GM12892 (cell line): ENCODE measurements around the gene CAMTA1.

ENCODE experiments used
- DNase-seq: peaks from one replicate; pipeline ENCODE4 v3.0.0; 2011; ENCODE audit not compliant: insufficient read length
- FAIRE-seq: peaks from 2 replicates; lab custom pipeline; 2011; peaks lifted over from hg19 to GRCh38; lab: Jason Lieb, UNC
- POLR2A ChIP-seq: IDR thresholded peaks from 2 replicates; pipeline ENCODE4 v1.6.1; 2011; ENCODE audit warnings: low read depth, low read length, control low read depth
- POLR2AphosphoS5 ChIP-seq: IDR thresholded peaks from 2 replicates; pipeline ENCODE4 v1.6.1; 2011; ENCODE audit warnings: low read depth, low read length, control low read depth
- TAF1 ChIP-seq: IDR thresholded peaks from 2 replicates; pipeline ENCODE4 v1.6.1; 2011; ENCODE audit warnings: low read depth, mild to moderate bottlenecking, control low read depth, low read length, borderline replicate concordance

Gene CAMTA1

GRCh38 chr1:7438921-7439655, 653.8 kb downstream of the CAMTA1 start:
- FAIRE-seq (no peak), DNase-seq (no peak)
- TF ChIP-seq TAF1, result no peak
- TF ChIP-seq POLR2A, result no peak
- TF ChIP-seq POLR2AphosphoS5, result no peak

GRCh38 chr1:7440154-7440553, 654.9 kb downstream of the CAMTA1 start:
- FAIRE-seq, result no peak
- DNase-seq, result no peak
- TF ChIP-seq POLR2AphosphoS5 (no peak), TAF1 (no peak), POLR2A (no peak)

DNA sequence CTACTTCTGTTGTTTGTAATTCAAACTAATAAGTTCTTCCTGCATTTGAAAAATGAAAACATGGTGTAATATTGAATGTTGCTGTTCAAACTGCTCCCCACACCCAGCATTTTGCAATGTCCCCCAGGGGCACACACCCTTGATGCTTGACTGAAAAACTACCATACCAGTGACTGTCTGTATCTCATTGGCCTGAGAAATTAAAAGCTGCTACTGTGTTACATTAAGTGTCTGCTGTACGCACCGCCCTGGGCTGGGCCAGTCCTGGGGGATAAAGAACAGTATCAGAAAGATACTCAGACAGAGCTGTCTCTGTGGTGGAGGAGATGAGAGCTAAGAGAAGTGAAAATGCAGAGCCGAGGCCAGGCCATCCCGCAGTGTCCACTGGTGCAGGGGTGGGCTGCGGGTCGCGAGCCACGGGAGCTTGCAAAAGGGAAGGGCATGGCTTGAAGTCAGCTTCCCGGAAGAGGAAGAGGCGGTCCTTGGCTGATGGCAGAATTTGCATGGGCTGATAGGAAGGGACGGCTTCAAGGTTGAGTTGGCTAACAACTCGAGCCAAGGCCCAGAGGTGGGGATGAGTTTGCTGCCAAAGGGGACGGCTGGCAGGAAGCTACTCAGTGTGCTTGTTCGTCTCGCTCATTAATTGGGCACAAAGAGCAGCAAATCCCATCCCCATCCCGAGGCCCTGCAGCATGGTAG, 656.0 kb downstream of the CAMTA1 start:
- no peak for TF ChIP-seq POLR2AphosphoS5
- TF ChIP-seq POLR2A, result no peak
- no peak for TF ChIP-seq TAF1
- DNase-seq (no peak), FAIRE-seq (no peak)

DNA sequence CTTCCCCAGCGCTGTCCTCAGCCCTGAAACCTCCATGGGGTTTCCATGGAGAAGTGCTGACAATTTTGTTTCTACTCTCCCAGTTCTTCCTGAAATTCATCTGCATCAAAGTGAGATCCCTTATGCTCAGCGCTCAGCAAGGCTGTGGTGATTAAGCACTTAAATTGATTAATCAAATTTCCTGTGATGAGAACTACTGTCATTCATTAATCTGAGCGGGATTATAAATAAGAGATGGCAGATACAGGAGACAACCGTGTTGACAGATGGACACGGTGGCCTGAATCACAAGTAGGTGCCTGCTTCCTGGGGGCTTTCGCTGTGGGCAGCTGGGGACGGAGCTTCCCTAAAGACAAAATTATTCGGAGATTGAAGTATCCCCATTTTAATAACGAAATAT, 656.8 kb downstream of the CAMTA1 start:
- DNase-seq, result no peak
- no peak for FAIRE-seq
- TF ChIP-seq POLR2AphosphoS5, result no peak
- TF ChIP-seq POLR2A, result no peak
- no peak for TF ChIP-seq TAF1

DNA sequence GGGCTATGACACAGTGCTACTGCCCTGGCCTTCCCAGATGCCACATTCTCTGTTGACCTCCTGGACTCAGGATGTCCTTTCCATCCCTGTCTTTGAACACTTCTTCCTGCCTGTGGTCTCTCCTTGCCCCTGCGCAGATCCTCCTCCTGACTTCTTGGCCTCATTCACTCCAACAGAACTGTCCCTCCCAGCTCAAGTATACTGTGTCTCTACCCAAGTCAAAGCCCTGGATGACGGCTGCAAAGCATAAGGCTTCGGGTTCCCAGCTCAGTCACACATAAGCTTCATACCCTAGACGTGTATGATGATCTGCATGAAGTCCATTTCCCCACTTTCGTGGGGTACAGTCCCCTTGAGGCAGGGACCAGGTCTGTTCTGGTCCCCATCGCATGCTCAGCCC, 657.7 kb downstream of the CAMTA1 start:
- no peak for DNase-seq
- no peak for TF ChIP-seq POLR2AphosphoS5
- no peak for TF ChIP-seq TAF1
- TF ChIP-seq POLR2A, result no peak
- FAIRE-seq, result no peak

GRCh38 chr1:7444363-7444762, 659.1 kb downstream of the CAMTA1 start:
- TF ChIP-seq TAF1 (no peak), POLR2AphosphoS5 (no peak), POLR2A (no peak)
- FAIRE-seq (no peak), DNase-seq (no peak)

- FAIRE-seq (no peak), DNase-seq (no peak)
- TF ChIP-seq TAF1 (no peak), POLR2AphosphoS5 (no peak), POLR2A (no peak)
These were observed 661.8 kb downstream of the CAMTA1 start for GRCh38 chr1:7447093-7447492.

DNA sequence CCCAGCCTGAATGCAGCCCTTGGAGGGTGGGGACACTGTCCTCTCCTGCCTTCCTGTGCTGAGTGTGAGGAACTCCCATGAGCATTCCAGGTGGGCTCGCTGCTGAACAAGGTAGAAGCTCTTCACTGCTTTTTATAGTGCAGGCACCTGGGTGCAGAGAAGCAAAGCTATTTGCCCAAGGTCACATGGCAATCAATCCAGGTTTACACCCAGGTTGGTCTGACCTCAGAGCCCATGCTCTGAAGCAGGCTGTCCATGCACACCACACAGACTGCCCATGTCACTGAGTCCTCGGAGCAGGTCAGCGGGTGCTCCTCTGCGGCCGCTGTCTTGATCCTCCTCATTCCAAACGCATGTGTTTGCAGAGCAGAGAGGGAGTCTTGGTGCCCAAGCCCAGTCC, 662.5 kb downstream of the CAMTA1 start:
- DNase-seq (no peak), FAIRE-seq (no peak)
- TF ChIP-seq POLR2AphosphoS5 (no peak), POLR2A (no peak), TAF1 (no peak)

DNA sequence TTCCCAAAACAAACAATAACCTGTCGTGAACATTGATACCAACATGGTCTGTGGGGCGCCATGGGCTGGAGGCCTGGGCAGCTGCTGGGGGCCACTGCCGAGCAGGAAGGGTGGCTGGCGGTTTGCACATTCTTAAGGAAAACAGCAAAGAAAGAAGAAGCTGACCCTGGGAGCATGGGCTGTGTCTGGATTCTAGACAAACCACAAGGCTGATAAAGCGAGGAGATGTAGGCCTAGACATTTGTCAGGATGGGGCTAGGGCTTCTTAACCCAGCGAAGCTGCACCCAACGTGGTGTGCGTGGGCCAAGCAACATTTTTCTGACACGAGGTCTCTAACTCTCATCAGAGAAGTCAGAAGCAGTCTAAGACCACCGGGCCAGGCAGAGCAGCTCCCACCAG, 663.7 kb downstream of the CAMTA1 start:
- FAIRE-seq, result no peak
- no peak for TF ChIP-seq POLR2AphosphoS5
- TF ChIP-seq TAF1, result no peak
- TF ChIP-seq POLR2A, result no peak
- DNase-seq, result no peak

DNA sequence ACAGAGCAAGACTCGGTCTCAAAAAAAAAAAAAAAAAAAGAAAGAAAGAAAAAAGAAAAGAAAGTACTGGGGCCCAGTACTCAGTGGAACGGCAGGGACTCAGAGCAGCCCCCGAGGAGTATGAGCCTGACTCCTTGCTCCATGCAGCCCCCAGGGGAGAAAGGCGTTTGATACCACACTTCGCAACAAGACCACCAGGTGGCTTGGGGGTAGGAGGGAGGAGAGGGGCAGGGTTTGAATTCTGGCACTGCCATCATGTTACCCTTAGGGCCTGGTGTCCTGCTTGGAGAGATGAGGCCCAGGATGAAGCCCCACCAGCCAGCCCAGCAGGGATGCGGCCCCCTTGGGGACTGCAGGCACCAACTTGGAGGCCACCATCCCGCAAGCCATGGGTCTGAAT, 664.5 kb downstream of the CAMTA1 start:
- DNase-seq (no peak), FAIRE-seq (no peak)
- TF ChIP-seq POLR2A (no peak), TAF1 (no peak), POLR2AphosphoS5 (no peak)

DNA sequence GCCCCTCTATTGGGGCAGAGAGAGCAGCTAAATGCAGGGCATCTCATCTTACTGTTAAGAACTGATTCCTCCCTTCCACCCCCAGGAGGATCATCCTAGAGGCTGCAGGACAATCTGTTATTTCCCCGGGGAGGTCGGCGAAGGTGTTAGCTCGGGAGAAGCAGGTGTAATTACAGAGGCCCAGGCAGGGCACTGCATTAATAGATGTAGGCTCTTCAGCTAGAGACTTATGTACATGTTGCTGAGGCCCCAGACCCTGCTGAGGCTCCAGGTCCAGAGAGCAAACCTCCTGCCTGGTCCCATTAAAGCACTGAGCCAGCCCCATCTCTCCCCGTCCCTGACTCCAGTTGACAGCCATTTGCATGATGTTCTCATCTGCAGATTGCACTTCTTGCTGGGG, 665.6 kb downstream of the CAMTA1 start:
- FAIRE-seq (no peak), DNase-seq (no peak)
- TF ChIP-seq POLR2A (no peak), POLR2AphosphoS5 (no peak), TAF1 (no peak)

GRCh38 chr1:7453038-7453437, 667.8 kb downstream of the CAMTA1 start:
- DNase-seq, result no peak
- FAIRE-seq, result no peak
- TF ChIP-seq TAF1 (no peak), POLR2AphosphoS5 (no peak), POLR2A (no peak)
